ENCODE measurements around the gene PPP1R14D.

Gene PPP1R14D

GRCh38 chr15:40803076-40803475, 25.4 kb downstream of the PPP1R14D start:
- no peak for DNase-seq (ENCODE audit: low read depth)
- H3K4me3 ChIP-seq (ENCODE audit: low read depth, low read length) = no peak overlapping the region
- no peak for TF ChIP-seq POLR2A (IDR thresholded peaks at IDR 0.05; ENCODE audit: extremely low read depth, insufficient read length)
- TF ChIP-seq, protein P1, sequence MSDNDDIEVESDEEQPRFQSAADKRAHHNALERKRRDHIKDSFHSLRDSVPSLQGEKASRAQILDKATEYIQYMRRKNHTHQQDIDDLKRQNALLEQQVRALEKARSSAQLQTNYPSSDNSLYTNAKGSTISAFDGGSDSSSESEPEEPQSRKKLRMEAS (IDR thresholded peaks at IDR 0.05; ENCODE audit: low read depth, low read length) = no peak
- no peak for TF ChIP-seq MYC (IDR thresholded peaks at IDR 0.05; ENCODE audit: low read depth, low read length)
- TF ChIP-seq, protein P2, sequence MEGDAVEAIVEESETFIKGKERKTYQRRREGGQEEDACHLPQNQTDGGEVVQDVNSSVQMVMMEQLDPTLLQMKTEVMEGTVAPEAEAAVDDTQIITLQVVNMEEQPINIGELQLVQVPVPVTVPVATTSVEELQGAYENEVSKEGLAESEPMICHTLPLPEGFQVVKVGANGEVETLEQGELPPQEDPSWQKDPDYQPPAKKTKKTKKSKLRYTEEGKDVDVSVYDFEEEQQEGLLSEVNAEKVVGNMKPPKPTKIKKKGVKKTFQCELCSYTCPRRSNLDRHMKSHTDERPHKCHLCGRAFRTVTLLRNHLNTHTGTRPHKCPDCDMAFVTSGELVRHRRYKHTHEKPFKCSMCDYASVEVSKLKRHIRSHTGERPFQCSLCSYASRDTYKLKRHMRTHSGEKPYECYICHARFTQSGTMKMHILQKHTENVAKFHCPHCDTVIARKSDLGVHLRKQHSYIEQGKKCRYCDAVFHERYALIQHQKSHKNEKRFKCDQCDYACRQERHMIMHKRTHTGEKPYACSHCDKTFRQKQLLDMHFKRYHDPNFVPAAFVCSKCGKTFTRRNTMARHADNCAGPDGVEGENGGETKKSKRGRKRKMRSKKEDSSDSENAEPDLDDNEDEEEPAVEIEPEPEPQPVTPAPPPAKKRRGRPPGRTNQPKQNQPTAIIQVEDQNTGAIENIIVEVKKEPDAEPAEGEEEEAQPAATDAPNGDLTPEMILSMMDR (IDR thresholded peaks at IDR 0.05; ENCODE audit: low read depth, low read length) = no peak

DNA sequence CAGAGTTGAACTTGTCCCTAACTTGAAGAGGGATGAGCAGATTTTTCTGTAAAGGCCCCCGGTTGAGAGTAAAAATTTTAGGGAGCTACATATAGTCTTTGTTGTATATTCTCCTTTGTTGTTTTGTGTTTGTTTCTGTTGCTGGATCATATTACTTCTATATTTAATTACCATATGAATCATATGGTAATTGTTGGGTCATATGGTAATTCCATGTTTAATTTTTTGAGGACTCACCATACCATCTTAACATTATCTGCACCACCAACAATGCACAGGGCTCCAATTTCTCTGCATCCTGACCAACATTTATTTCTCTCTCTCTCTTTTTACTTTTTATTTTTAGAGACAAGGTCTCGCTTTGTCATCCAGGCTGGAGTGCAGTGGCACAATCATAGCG, 29.0 kb downstream of the PPP1R14D start:
- no peak overlapping the region for H3K4me3 ChIP-seq (ENCODE audit: low read depth, low read length)
- no peak for DNase-seq (ENCODE audit: low read depth)
- TF ChIP-seq, protein P2 (IDR thresholded peaks at IDR 0.05; ENCODE audit: low read depth, low read length) = no peak
- no peak for TF ChIP-seq MYC (IDR thresholded peaks at IDR 0.05; ENCODE audit: low read depth, low read length)
- TF ChIP-seq, protein P1 (IDR thresholded peaks at IDR 0.05; ENCODE audit: low read depth, low read length) = no peak
- no peak for TF ChIP-seq POLR2A (IDR thresholded peaks at IDR 0.05; ENCODE audit: extremely low read depth, insufficient read length)

- DNase-seq (ENCODE audit: low read depth) = no peak
- no peak overlapping the region for H3K4me3 ChIP-seq (ENCODE audit: low read depth, low read length)
- TF ChIP-seq, protein P1 (IDR thresholded peaks at IDR 0.05; ENCODE audit: low read depth, low read length) = no peak
- TF ChIP-seq, protein P2 (IDR thresholded peaks at IDR 0.05; ENCODE audit: low read depth, low read length) = no peak
- no peak for TF ChIP-seq POLR2A (IDR thresholded peaks at IDR 0.05; ENCODE audit: extremely low read depth, insufficient read length)
- no peak for TF ChIP-seq MYC (IDR thresholded peaks at IDR 0.05; ENCODE audit: low read depth, low read length)
Measured at GRCh38 chr15:40796512-40796911, 32.0 kb downstream of the PPP1R14D start.

DNA sequence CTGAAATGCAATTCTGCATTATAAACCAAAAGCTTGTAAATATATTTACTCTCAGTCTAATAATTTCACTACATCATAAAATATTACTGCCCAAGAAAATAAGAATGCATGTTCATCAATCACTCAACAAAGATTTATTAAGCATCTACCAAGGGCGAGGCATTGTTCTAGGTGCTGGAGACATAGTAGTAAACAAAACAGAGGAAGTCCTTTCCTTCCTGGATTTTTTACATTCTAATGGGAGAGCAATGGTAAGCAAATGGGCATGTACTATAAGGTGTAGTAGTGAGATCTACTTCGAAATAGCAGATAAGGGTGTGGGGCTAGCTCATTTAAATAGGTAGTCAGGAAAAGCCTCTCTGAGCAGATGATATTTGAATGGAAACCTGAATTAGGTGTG, 32.5 kb downstream of the PPP1R14D start:
- DNase-seq (ENCODE audit: low read depth) = no peak
- no peak overlapping the region for H3K4me3 ChIP-seq (ENCODE audit: low read depth, low read length)
- TF ChIP-seq MYC (IDR thresholded peaks at IDR 0.05; ENCODE audit: low read depth, low read length) (no peak), POLR2A (IDR thresholded peaks at IDR 0.05; ENCODE audit: extremely low read depth, insufficient read length) (no peak)
- TF ChIP-seq, protein P1 (IDR thresholded peaks at IDR 0.05; ENCODE audit: low read depth, low read length) = no peak
- TF ChIP-seq, protein P2 (IDR thresholded peaks at IDR 0.05; ENCODE audit: low read depth, low read length) = no peak

GRCh38 chr15:40793216-40793989, 35.1 kb downstream of the PPP1R14D start:
- TF ChIP-seq MYC (IDR thresholded peaks at IDR 0.05; ENCODE audit: low read depth, low read length) (no peak), POLR2A (IDR thresholded peaks at IDR 0.05; ENCODE audit: extremely low read depth, insufficient read length) (no peak)
- TF ChIP-seq, protein P2 (IDR thresholded peaks at IDR 0.05; ENCODE audit: low read depth, low read length) = no peak
- TF ChIP-seq, protein P1 (IDR thresholded peaks at IDR 0.05; ENCODE audit: low read depth, low read length) = no peak
- DNase-seq (ENCODE audit: low read depth) = no peak
- H3K4me3 ChIP-seq (ENCODE audit: low read depth, low read length) = no peak overlapping the region
